WERI-Rb-1 (cell line): ENCODE measurements around the gene BTBD19.

Experiments
- DNase-seq: peaks from one replicate; pipeline ENCODE4 v3.0.0-alpha.2; 2020
- H3K27ac ChIP-seq: fragments of 250-450 bp; sonication (Bioruptor Pico); 2 replicates; pipeline ENCODE4 v1.5.1; 2020; ENCODE audit warnings: mild to moderate bottlenecking, moderate library complexity
- H3K27me3 ChIP-seq: fragments of 250-450 bp; sonication (Bioruptor Pico); 2 replicates; pipeline ENCODE4 v1.5.1; 2021; ENCODE audit warnings: mild to moderate bottlenecking, low read depth, moderate library complexity; ENCODE audit not compliant: insufficient read depth, severe bottlenecking
- H3K36me3 ChIP-seq: fragments of 250-450 bp; sonication (Bioruptor Pico); 2 replicates; pipeline ENCODE4 v1.5.1; 2020; ENCODE audit warnings: mild to moderate bottlenecking, moderate library complexity
- H3K4me3 ChIP-seq: 2 replicates; pipeline ENCODE4 v1.5.1; 2011; ENCODE audit warnings: low read depth, mild to moderate bottlenecking, control low read depth, low read length
- H3K9me3 ChIP-seq: fragments of 250-450 bp; sonication (Bioruptor Pico); 2 replicates; pipeline ENCODE4 v1.5.1; 2021; ENCODE audit warnings: mild to moderate bottlenecking, moderate library complexity; ENCODE audit not compliant: severe bottlenecking
- CTCF ChIP-seq: IDR thresholded peaks from 2 replicates; pipeline ENCODE4 v1.5.1; 2011; ENCODE audit warnings: low read depth, mild to moderate bottlenecking, control low read depth, inconsistent platforms, low read length

The BTBD19 gene

GRCh38 chr1:44839576-44839975 is 31.3 kb downstream of the BTBD19 start:
- DNase-seq = no peak
- no peaks in the 10 kb centered on the region for H3K27me3 ChIP-seq

GRCh38 chr1:44842486-44842861 is 34.2 kb downstream of the BTBD19 start:
- Histone ChIP-seq H3K4me3 (peak overlapping the region; percentile 65), H3K27ac (no peak overlapping the region), H3K27me3 (no peaks in the 10 kb centered on the region)

More at GRCh38 chr1:44839576-44839975, 31.3 kb downstream of the BTBD19 start:
- no peak for TF ChIP-seq CTCF
- no peak overlapping the region for H3K4me3 ChIP-seq
- H3K9me3 ChIP-seq = no peaks in the 10 kb centered on the region
- H3K36me3 ChIP-seq = no peaks in the 10 kb centered on the region
- no peak overlapping the region for H3K27ac ChIP-seq

GRCh38 chr1:44842862-44843655 is 34.7 kb downstream of the BTBD19 start, which contains the start of gene PTCH2:
Gene PTCH2, minus strand, starts transcription at chr1:44843253. Its CDS starts 321 bp downstream, at chr1:44842932.
- DNase-seq = peak; percentile 84
- Histone ChIP-seq H3K4me3 (peak within 1 kb of the TSS; percentile 65), H3K9me3 (no peaks in the 10 kb centered on the region), H3K36me3 (no peaks in the 10 kb centered on the region), H3K27me3 (no peaks in the 10 kb centered on the region), H3K27ac (peak within 1 kb of the TSS; percentile 43)
- TF ChIP-seq CTCF = no peak

More at GRCh38 chr1:44842486-44842861, 34.2 kb downstream of the BTBD19 start:
- Histone ChIP-seq H3K36me3 (no peaks in the 10 kb centered on the region), H3K9me3 (no peaks in the 10 kb centered on the region)
- peak; percentile 37 for DNase-seq
- TF ChIP-seq CTCF = no peak

GRCh38 chr1:44846985-44847384 is 38.7 kb downstream of the BTBD19 start:
- H3K9me3 ChIP-seq = no peaks in the 10 kb centered on the region
- no peak for DNase-seq
- no peak overlapping the region for H3K4me3 ChIP-seq
- H3K27me3 ChIP-seq = no peaks in the 10 kb centered on the region
- no peak for TF ChIP-seq CTCF
- H3K27ac ChIP-seq = no peak overlapping the region
- H3K36me3 ChIP-seq = no peaks in the 10 kb centered on the region

GRCh38 chr1:44847845-44848244 is 39.5 kb downstream of the BTBD19 start:
- H3K36me3 ChIP-seq = no peaks in the 10 kb centered on the region
- peak overlapping the region; percentile 24; the same call in 1 of the 2 replicates for H3K27ac ChIP-seq
- DNase-seq = peak; percentile 31
- H3K9me3 ChIP-seq = no peaks in the 10 kb centered on the region
- no peak for TF ChIP-seq CTCF
- H3K27me3 ChIP-seq = no peaks in the 10 kb centered on the region
- H3K4me3 ChIP-seq = no peak overlapping the region
